WTC11 (cell line): Measurements from ENCODE around the gene C16orf54. TPM values are rescaled to one million over a fixed set of nuclear protein-coding genes. Genes with fewer than 3 reads are reported as not detected.

Experiments
- ATAC-seq: fragments of 200-7000 bp; cut with Tn5 transposase; 2 replicates; pipeline ENCODE4 v1.10.0; 2021; ENCODE audit warnings: mild to moderate bottlenecking, moderate library complexity
- CTCF ChIA-PET: fragments of 300-600 bp; sonication (Branson Sonifier 250); formaldehyde crosslinking; loops from one replicate; lab custom pipeline; 2021; ENCODE audit warnings: antibody characterized with exemption; lab: Charles Lee
- POLR2A ChIA-PET: fragments of 350-600 bp; sonication (Branson Sonifier 250); formaldehyde crosslinking; loops from one replicate; lab custom pipeline; 2021; ENCODE audit warnings: antibody characterized with exemption; lab: Charles Lee
- DNase-seq: peaks from one replicate; pipeline ENCODE4 v3.0.0; 2021; ENCODE audit warnings: low spot score
- H3K27ac Mint-ChIP-seq: 2 replicates; pipeline ENCODE4 v1.8.0; 2021; ENCODE audit warnings: mixed read lengths
- H3K27me3 Mint-ChIP-seq: 2 replicates; pipeline ENCODE4 v1.8.0; 2021; ENCODE audit warnings: low read depth, mild to moderate bottlenecking, moderate library complexity, mixed read lengths
- H3K36me3 Mint-ChIP-seq: 2 replicates; pipeline ENCODE4 v1.8.0; 2021; ENCODE audit warnings: mixed read lengths
- H3K4me1 Mint-ChIP-seq: 2 replicates; pipeline ENCODE4 v1.8.0; 2022; ENCODE audit warnings: mixed read lengths
- H3K4me3 Mint-ChIP-seq: 2 replicates; pipeline ENCODE4 v1.8.0; 2021; ENCODE audit warnings: mild to moderate bottlenecking, moderate library complexity, mixed read lengths
- H3K9me3 Mint-ChIP-seq: 2 replicates; pipeline ENCODE4 v1.8.0; 2021; ENCODE audit warnings: mixed read lengths
- ATF3 ChIP-seq: sonication (generic); formaldehyde crosslinking; conservative IDR thresholded peaks from 2 replicates; pipeline ENCODE4 v1.8.1; 2022; ENCODE audit warnings: mild to moderate bottlenecking, missing genetic modification reagents
- CBFB ChIP-seq: sonication (generic); formaldehyde crosslinking; IDR thresholded peaks from 2 replicates; pipeline ENCODE4 v1.8.1; 2022; ENCODE audit warnings: mild to moderate bottlenecking, low read depth, missing genetic modification reagents
- CTCF ChIP-seq: fragments of 200-600 bp; IDR thresholded peaks from 2 replicates; pipeline ENCODE4 v1.8.0; 2022; ENCODE audit warnings: antibody characterized with exemption
- E2F1 ChIP-seq: sonication (generic); formaldehyde crosslinking; IDR thresholded peaks from 2 replicates; pipeline ENCODE4 v1.8.0; 2022; ENCODE audit warnings: mild to moderate bottlenecking, missing genetic modification reagents
- E2F5 ChIP-seq: sonication (generic); formaldehyde crosslinking; IDR thresholded peaks from 2 replicates; pipeline ENCODE4 v1.8.1; 2022; ENCODE audit warnings: mild to moderate bottlenecking, moderate library complexity, missing genetic modification reagents
- ELF4 ChIP-seq: sonication (generic); formaldehyde crosslinking; IDR thresholded peaks from 2 replicates; pipeline ENCODE4 v1.8.1; 2022; ENCODE audit warnings: low read depth, mild to moderate bottlenecking, moderate library complexity, missing genetic modification reagents
- GABPB1 ChIP-seq: sonication (generic); formaldehyde crosslinking; IDR thresholded peaks from 2 replicates; pipeline ENCODE4 v1.8.1; 2023; ENCODE audit warnings: mild to moderate bottlenecking, missing genetic modification reagents
- JAZF1 ChIP-seq: fragments of 250-450 bp; sonication (Bioruptor Pico); IDR thresholded peaks from 2 replicates; pipeline ENCODE4 v1.9.0; 2021; ENCODE audit warnings: moderate library complexity, mild to moderate bottlenecking, inconsistent platforms
- JUN ChIP-seq: sonication (generic); formaldehyde crosslinking; IDR thresholded peaks from 2 replicates; pipeline ENCODE4 v1.8.0; 2023; ENCODE audit warnings: mild to moderate bottlenecking, missing genetic modification reagents
- MYBL2 ChIP-seq: sonication (generic); formaldehyde crosslinking; IDR thresholded peaks from 2 replicates; pipeline ENCODE4 v1.8.1; 2023; ENCODE audit warnings: mild to moderate bottlenecking, moderate library complexity, missing genetic modification reagents
- NR2C2 ChIP-seq: sonication (generic); formaldehyde crosslinking; IDR thresholded peaks from 2 replicates; pipeline ENCODE4 v1.8.0; 2022; ENCODE audit warnings: mild to moderate bottlenecking, missing genetic modification reagents
- TCF7 ChIP-seq: sonication (generic); formaldehyde crosslinking; IDR thresholded peaks from 2 replicates; pipeline ENCODE4 v1.8.0; 2022; ENCODE audit warnings: mild to moderate bottlenecking, low read depth, missing genetic modification reagents, moderate library complexity
- ZNF121 ChIP-seq: sonication (generic); formaldehyde crosslinking; IDR thresholded peaks from 2 replicates; pipeline ENCODE4 v1.8.0; 2023; ENCODE audit warnings: missing genetic modification reagents
- ZNF281 ChIP-seq: sonication (generic); formaldehyde crosslinking; IDR thresholded peaks from 2 replicates; pipeline ENCODE4 v1.8.0; 2023; ENCODE audit warnings: mild to moderate bottlenecking, missing genetic modification reagents
- ZNF532 ChIP-seq: fragments of 250-450 bp; sonication (Bioruptor Pico); IDR thresholded peaks from 2 replicates; pipeline ENCODE4 v1.9.0; 2021; ENCODE audit warnings: mild to moderate bottlenecking, borderline replicate concordance
- ZSCAN18 ChIP-seq: fragments of 250-450 bp; sonication (Bioruptor Pico); IDR thresholded peaks from 2 replicates; pipeline ENCODE4 v2.1.2; 2022; ENCODE audit warnings: mild to moderate bottlenecking, moderate library complexity
- total RNA-seq: library from RNA; stranded (reverse); gene quantifications from 3 replicates; pipeline ENCODE4 v1.2.3, GENCODE V29; 2021

The C16orf54 gene
- total RNA-seq, 1 experiment from 2014 or later = 0.09 TPM

- H3K9me3 Mint-ChIP-seq = no peaks in the 10 kb centered on the region
- CTCF ChIA-PET = interaction anchor here (0.5 to 2.7 kb wide), 24 partner anchors 13 to 1699 kb away, joined by 3 to 28 read pairs (median 6); partner anchors contain the start of genes ASPHD1, CDIPT, PAGR1 and PRRT2
- H3K27me3 Mint-ChIP-seq = peaks cover 12% of the 10 kb centered on the region
- DNase-seq = no peak
- H3K36me3 Mint-ChIP-seq = peaks cover 17% of the 10 kb centered on the region
- peak overlapping the region; percentile 96 for H3K27ac Mint-ChIP-seq
- ATAC-seq = peak; percentile 16
- POLR2A ChIA-PET = interaction anchor here (1.3 to 1.6 kb wide), 3 partner anchors 45 to 240 kb away, joined by 3 to 5 read pairs (median 4); no protein-coding TSS in a partner anchor
- peak overlapping the region; percentile 98 for H3K4me3 Mint-ChIP-seq
- TF ChIP-seq JAZF1 (CRISPR knock-in tag) = no peak
- 0 out of 2 replicates have a peak, but pooled peaks have one; percentile 12 for TF ChIP-seq JUN
- TF ChIP-seq ATF3 (CRISPR knock-in tag) = no peak
- no peak for TF ChIP-seq ZNF121 (CRISPR knock-in tag)
- no peak for TF ChIP-seq CBFB (CRISPR knock-in tag)
- 0 out of 2 replicates have a peak, but pooled peaks have one; percentile 11 for TF ChIP-seq GABPB1 (CRISPR knock-in tag)
- peaks cover 21% of the 10 kb centered on the region for H3K4me1 Mint-ChIP-seq
Measured at GRCh38 chr16:29790949-29791844, 45.4 kb upstream of the C16orf54 start.

GRCh38 chr16:29790183-29790948 lies 44.6 kb upstream of the C16orf54 start, which contains the start of gene KIF22:
Gene KIF22, plus strand, starts transcription at chr16:29790751. Its CDS starts 9 bp downstream, at chr16:29790760.
- Mint-ChIP-seq H3K27ac (peak within 1 kb of the TSS; percentile 97), H3K27me3 (peaks cover 19% of the 10 kb centered on the region), H3K36me3 (peaks cover 17% of the 10 kb centered on the region), H3K9me3 (no peaks in the 10 kb centered on the region), H3K4me1 (peaks cover 25% of the 10 kb centered on the region), H3K4me3 (peak within 1 kb of the TSS; percentile 98)
- ChIA-PET POLR2A (interaction anchor here (0.6 to 1.6 kb wide), 11 partner anchors 12 to 241 kb away, joined by 3 to 6 read pairs (median 4); partner anchors contain the start of genes MAZ and SPN), CTCF (interaction anchor here (0.5 to 2.7 kb wide), 35 partner anchors 12 to 1698 kb away, joined by 3 to 28 read pairs (median 5); partner anchors contain the start of genes ASPHD1, CDIPT, MAZ and PAGR1)
- DNase-seq (peak; percentile 100), ATAC-seq (peak; percentile 96)
- TF ChIP-seq NR2C2 = peak; percentile 37; the same call in 1 of the 2 replicates
- peak; percentile 99 for TF ChIP-seq MYBL2 (CRISPR knock-in tag)
- TF ChIP-seq E2F1 (CRISPR knock-in tag) = peak; percentile 70; the same call in 1 of the 2 replicates
- TF ChIP-seq JUN = no peak
- TF ChIP-seq ATF3 (CRISPR knock-in tag) = no peak
- peak; percentile 41; the same call in 1 of the 2 replicates for TF ChIP-seq ZNF281
- peak; percentile 64; the same call in 1 of the 2 replicates for TF ChIP-seq E2F5
- TF ChIP-seq ZSCAN18 (CRISPR knock-in tag) = no peak
- peak; percentile 81; the same call in 1 of the 2 replicates for TF ChIP-seq CBFB (CRISPR knock-in tag)
- no peak for TF ChIP-seq TCF7 (CRISPR knock-in tag)
- no peak for TF ChIP-seq CTCF
- no peak for TF ChIP-seq ELF4
- TF ChIP-seq ZNF532 (CRISPR knock-in tag) = no peak
